IPS-20b (cell line): ENCODE measurements around the gene TMEM250.

Experiments used
- H3K27ac ChIP-seq: one replicate; pipeline ENCODE4 v1.5.1; 2013; ENCODE audit warnings: low read length
- H3K27me3 ChIP-seq: 2 replicates; pipeline ENCODE4 v1.6.1; 2013; ENCODE audit warnings: mild to moderate bottlenecking, low read length, inconsistent platforms; ENCODE audit not compliant: insufficient read depth
- H3K36me3 ChIP-seq: 2 replicates; pipeline ENCODE4 v1.6.1; 2013; ENCODE audit warnings: low read depth, mild to moderate bottlenecking, inconsistent platforms, low read length, moderate library complexity; ENCODE audit not compliant: insufficient read depth
- H3K4me1 ChIP-seq: 2 replicates; pipeline ENCODE4 v1.6.1; 2013; ENCODE audit warnings: mild to moderate bottlenecking, control low read depth, inconsistent platforms, low read length, moderate library complexity; ENCODE audit not compliant: insufficient read depth
- H3K4me3 ChIP-seq: 2 replicates; pipeline ENCODE4 v1.5.1; 2013; ENCODE audit warnings: mild to moderate bottlenecking, low read length, inconsistent platforms
- H3K9ac ChIP-seq: 2 replicates; pipeline ENCODE4 v1.6.1; 2013; ENCODE audit warnings: low read depth, mild to moderate bottlenecking, inconsistent platforms, low read length, moderate library complexity
- H3K9me3 ChIP-seq: 2 replicates; pipeline ENCODE4 v1.6.1; 2013; ENCODE audit warnings: mild to moderate bottlenecking, low read depth, low read length, inconsistent platforms; ENCODE audit not compliant: insufficient read depth

TMEM250 gene

DNA sequence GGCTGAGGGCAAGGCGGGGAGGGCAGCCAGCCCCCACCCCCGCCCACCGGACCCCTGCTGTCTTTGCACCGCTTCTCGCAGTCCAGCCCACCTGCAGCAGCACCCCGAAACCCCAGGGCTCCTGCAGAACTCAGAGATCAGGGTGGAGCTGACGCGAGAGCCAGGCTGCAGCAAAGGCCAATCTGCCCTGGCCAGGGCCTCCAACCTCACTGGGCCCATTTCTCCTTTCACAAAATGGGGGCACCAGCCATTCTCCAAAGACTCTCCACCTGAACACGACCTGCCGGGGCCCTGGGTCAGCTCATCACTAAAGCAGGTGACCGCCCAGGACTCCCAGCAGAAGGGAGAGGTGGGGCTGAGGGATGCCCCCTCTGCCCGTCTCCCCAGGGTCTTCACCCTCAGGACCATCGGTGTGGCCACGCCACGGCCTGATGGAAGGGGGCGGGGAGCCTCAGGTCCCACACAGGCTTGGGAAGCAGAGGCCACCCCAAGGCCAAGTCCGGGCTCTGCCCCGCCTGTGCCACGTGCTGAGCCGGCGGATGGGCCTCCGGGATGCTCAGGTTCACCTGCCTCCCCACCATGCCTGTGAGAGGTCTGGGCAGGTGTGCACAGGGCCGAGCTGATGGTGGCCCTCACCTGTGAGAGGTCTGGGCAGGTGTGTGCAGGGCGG lies 36.7 kb downstream of the TMEM250 start:
- H3K27ac ChIP-seq = no peak overlapping the region
- H3K4me3 ChIP-seq = no peak overlapping the region
- H3K9ac ChIP-seq = no peak overlapping the region
- no peaks in the 10 kb centered on the region for H3K9me3 ChIP-seq
- H3K36me3 ChIP-seq = no peaks in the 10 kb centered on the region
- peaks cover 2% of the 10 kb centered on the region; the same call in 1 of the 2 replicates for H3K4me1 ChIP-seq
- H3K27me3 ChIP-seq = no peaks in the 10 kb centered on the region

- Histone ChIP-seq H3K4me1 (no peaks in the 10 kb centered on the region; the same call in 1 of the 2 replicates), H3K27me3 (no peaks in the 10 kb centered on the region), H3K4me3 (no peak overlapping the region), H3K27ac (no peak overlapping the region), H3K36me3 (no peaks in the 10 kb centered on the region), H3K9me3 (no peaks in the 10 kb centered on the region), H3K9ac (no peak overlapping the region)
Measured at GRCh38 chr9:136081113-136081825, 37.4 kb downstream of the TMEM250 start.

DNA sequence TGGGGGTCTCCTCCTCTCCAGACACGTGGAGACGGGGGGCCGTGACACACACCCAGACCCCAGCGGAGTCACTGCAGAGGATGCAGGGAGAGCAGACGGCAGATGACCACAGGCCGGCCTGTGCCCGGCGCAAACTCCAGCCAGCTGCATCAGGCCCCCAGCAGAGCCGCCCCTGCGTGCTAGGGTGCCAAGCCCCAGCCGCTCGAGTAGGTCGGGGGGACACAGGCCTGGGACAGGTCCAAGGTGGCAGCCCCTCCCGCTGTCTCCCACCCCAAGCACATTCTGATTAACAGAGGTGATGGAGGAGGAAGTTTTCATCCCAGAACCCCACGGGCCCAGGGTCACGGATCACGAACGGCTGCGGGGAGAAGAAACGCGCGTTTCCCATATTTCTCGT lies 38.0 kb downstream of the TMEM250 start:
- no peak overlapping the region for H3K4me3 ChIP-seq
- no peak overlapping the region for H3K9ac ChIP-seq
- H3K36me3 ChIP-seq = no peaks in the 10 kb centered on the region
- H3K27ac ChIP-seq = no peak overlapping the region
- H3K4me1 ChIP-seq = no peaks in the 10 kb centered on the region; the same call in 1 of the 2 replicates
- H3K27me3 ChIP-seq = no peaks in the 10 kb centered on the region
- no peaks in the 10 kb centered on the region for H3K9me3 ChIP-seq

DNA sequence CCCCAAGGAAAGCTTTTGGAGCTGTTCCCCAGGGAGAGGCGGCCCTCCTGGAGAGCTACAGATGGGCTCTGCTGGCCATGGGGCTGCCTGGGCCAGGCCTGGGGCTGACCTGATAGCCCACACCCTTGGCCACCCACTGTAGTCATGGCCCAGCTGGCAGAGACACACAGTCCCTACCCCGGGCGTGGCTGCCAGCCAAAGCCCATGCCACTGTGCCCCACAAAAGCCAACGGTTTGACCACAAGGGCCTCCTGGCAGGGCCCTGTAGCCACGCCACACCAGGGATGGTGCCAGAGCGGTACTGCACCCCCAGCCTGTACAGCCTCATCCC lies 38.8 kb downstream of the TMEM250 start:
- no peaks in the 10 kb centered on the region for H3K9me3 ChIP-seq
- no peak overlapping the region for H3K9ac ChIP-seq
- no peak overlapping the region for H3K4me3 ChIP-seq
- no peaks in the 10 kb centered on the region; the same call in 1 of the 2 replicates for H3K4me1 ChIP-seq
- no peak overlapping the region for H3K27ac ChIP-seq
- no peaks in the 10 kb centered on the region for H3K27me3 ChIP-seq
- H3K36me3 ChIP-seq = no peaks in the 10 kb centered on the region

- Histone ChIP-seq H3K27me3 (no peaks in the 10 kb centered on the region), H3K9me3 (no peaks in the 10 kb centered on the region), H3K9ac (no peak overlapping the region), H3K27ac (no peak overlapping the region), H3K4me3 (no peak overlapping the region), H3K4me1 (no peaks in the 10 kb centered on the region; the same call in 1 of the 2 replicates), H3K36me3 (no peaks in the 10 kb centered on the region)
Measured at GRCh38 chr9:136079211-136079915, 39.3 kb downstream of the TMEM250 start.

- no peak overlapping the region for H3K27ac ChIP-seq
- no peak overlapping the region for H3K4me3 ChIP-seq
- H3K27me3 ChIP-seq = no peaks in the 10 kb centered on the region
- H3K36me3 ChIP-seq = no peaks in the 10 kb centered on the region
- H3K9ac ChIP-seq = no peak overlapping the region
- no peaks in the 10 kb centered on the region; the same call in 1 of the 2 replicates for H3K4me1 ChIP-seq
- no peaks in the 10 kb centered on the region for H3K9me3 ChIP-seq
Measured at GRCh38 chr9:136078498-136079011, 40.1 kb downstream of the TMEM250 start.

DNA sequence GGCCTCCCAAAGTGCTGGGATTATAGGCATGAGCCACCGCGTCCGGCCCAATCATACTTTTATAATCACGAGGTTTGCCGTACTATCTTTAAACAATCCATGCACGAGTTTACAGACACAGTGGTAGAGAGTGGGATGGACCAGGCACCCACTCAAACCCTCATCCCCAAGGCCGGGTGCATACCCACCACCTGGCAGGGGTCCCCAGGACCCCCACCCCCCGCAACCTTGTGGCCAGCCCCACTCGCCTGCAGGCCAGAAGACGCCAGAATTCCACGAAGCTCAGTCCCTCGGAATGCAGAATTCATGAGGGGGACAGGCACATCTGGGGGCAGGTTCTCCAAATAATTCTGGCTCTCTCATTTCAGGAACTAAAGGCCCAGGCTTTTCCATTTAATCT lies 40.7 kb downstream of the TMEM250 start:
- Histone ChIP-seq H3K9me3 (no peaks in the 10 kb centered on the region), H3K9ac (no peak overlapping the region), H3K27ac (no peak overlapping the region), H3K36me3 (no peaks in the 10 kb centered on the region), H3K27me3 (no peaks in the 10 kb centered on the region), H3K4me3 (no peak overlapping the region), H3K4me1 (no peaks in the 10 kb centered on the region; the same call in 1 of the 2 replicates)

DNA sequence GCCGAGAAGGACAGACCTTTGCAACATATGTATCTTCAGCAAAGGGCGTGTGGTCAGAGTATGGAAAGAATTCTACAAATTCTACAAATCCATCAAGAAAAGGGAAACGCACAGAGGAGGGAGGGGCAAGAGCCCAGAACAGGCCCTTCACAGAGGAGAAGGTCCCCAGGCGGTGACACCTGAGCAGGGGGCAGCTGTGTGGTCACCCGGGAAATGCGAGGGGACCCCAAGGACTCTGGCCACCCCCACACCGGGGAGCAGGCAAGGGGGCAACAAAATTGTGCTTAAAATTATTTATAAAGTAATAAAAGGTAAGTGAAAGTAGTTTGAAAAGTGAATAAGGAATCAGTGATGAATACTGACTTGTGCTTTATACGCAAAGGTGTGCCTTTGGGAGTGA lies 41.2 kb downstream of the TMEM250 start:
- no peaks in the 10 kb centered on the region; the same call in 1 of the 2 replicates for H3K4me1 ChIP-seq
- H3K9ac ChIP-seq = no peak overlapping the region
- H3K27ac ChIP-seq = no peak overlapping the region
- H3K27me3 ChIP-seq = no peaks in the 10 kb centered on the region
- H3K9me3 ChIP-seq = no peaks in the 10 kb centered on the region
- H3K4me3 ChIP-seq = no peak overlapping the region
- no peaks in the 10 kb centered on the region for H3K36me3 ChIP-seq

DNA sequence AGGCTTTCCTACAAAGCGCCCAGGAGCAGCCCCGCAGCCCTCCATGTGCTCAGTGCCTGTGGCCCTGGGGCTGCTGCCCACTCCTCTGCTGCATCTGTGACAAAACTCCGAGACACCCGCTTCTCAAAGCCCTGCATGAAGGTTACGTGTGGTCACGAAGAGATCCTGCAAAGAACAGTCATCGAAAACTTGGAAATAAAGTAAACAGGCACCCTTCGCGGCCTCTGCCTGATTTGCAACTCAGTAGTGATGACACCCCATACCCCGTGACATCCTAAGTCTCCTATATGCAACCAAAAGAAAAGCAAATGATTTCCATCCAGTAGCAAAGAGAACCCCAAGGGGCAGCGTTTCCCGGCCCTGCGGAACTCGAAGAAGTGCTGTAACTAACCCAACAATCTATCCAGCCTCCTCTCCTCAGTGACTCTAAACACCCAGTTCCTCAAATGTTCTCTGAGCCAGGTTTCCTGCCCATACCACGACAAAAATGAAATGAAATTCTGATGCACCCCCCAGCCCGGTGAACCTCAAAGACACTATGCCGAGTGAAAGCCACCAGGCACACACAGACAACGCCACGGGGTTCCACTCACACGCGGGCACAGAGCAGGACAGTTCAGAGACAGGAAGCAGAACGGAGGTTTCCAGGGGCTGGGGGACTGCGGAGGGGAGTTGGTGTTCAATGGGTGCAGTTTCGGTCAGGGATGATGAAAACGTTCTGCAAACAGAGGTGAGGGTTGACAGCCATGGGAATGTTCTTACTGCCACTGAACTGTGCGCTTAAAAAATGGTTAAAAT lies 42.6 kb downstream of the TMEM250 start:
- Histone ChIP-seq H3K27me3 (no peaks in the 10 kb centered on the region), H3K36me3 (no peaks in the 10 kb centered on the region), H3K9ac (no peak overlapping the region), H3K9me3 (no peaks in the 10 kb centered on the region), H3K27ac (no peak overlapping the region), H3K4me1 (no peaks in the 10 kb centered on the region; the same call in 1 of the 2 replicates), H3K4me3 (no peak overlapping the region)

- Histone ChIP-seq H3K27ac (no peak overlapping the region), H3K36me3 (no peaks in the 10 kb centered on the region), H3K9me3 (no peaks in the 10 kb centered on the region), H3K4me1 (no peaks in the 10 kb centered on the region; the same call in 1 of the 2 replicates), H3K4me3 (no peak overlapping the region), H3K9ac (no peak overlapping the region), H3K27me3 (no peaks in the 10 kb centered on the region)
Measured at GRCh38 chr9:136075134-136075841, 43.4 kb downstream of the TMEM250 start.

DNA sequence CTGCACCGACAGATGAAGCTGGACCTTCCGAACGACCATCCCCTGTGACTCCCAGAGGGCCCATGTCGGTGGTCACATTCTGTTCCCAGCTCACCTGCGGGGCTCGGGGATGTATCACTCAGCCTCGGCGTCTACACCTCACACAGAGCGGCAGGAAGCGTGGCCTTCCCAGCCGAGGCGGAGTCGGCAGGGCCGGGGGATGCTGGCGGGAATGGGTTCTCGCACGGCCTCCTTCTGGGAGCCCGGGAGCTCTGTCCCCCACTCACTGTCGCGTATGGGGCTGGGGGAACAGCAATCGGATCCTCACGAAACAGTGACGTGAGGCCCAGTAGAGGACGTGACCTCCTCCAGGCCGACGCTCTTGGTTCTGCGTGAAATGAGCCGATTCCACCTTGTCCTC lies 44.0 kb downstream of the TMEM250 start:
- Histone ChIP-seq H3K9me3 (no peaks in the 10 kb centered on the region), H3K27ac (no peak overlapping the region), H3K36me3 (no peaks in the 10 kb centered on the region), H3K4me3 (no peak overlapping the region), H3K27me3 (no peaks in the 10 kb centered on the region), H3K9ac (no peak overlapping the region), H3K4me1 (no peaks in the 10 kb centered on the region; the same call in 1 of the 2 replicates)
